HTERT RPE-1 (cell line): ENCODE results near the gene ELN.
"Not testable (repeated sequence)": the region's sequence is repeated elsewhere in the genome, so short reads cannot be mapped to it uniquely, and the experiment has no call there.

Experiments used
- in situ Hi-C: fragments of 300-500 bp; cut with MboI; formaldehyde crosslinking; loops from 4 replicates; pipeline ENCODE4 v1.14.3; 2020; ENCODE audit warnings: low sequenced_read_pairs

ELN gene

GRCh38 chr7:74027683-74028320 is at the start of gene ELN:
Gene ELN, plus strand, starts transcription at chr7:74028173. Its CDS starts 15 bp downstream, at chr7:74028188.
- in situ Hi-C loops, result no loop called here

GRCh38 chr7:73978661-73979563 is 49.1 kb upstream of the ELN start:
- in situ Hi-C loops, result no loop called here

DNA sequence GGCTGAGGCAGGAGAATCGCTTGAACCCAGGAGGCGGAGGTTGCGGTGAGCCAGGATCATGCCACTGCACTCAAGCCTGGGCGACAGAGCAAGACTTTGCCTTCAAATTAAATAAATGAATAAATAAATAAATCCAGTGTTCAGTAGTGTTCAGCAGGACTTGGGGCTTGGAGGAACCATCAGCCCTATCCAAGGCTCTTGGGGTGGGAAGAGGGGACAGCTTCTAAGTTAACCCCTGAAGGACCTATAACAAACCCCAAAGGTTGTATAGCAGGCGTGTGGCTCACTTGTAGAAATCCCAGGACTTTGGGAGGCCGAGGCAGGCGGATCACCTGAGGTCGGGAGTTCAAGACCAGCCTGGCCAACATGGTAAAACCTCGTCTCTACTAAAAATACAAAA is 48.3 kb upstream of the ELN start:
- in situ Hi-C loops, result not testable (repeated sequence)

GRCh38 chr7:73980206-73980605 is 47.8 kb upstream of the ELN start:
- in situ Hi-C loops, result no loop called here

DNA sequence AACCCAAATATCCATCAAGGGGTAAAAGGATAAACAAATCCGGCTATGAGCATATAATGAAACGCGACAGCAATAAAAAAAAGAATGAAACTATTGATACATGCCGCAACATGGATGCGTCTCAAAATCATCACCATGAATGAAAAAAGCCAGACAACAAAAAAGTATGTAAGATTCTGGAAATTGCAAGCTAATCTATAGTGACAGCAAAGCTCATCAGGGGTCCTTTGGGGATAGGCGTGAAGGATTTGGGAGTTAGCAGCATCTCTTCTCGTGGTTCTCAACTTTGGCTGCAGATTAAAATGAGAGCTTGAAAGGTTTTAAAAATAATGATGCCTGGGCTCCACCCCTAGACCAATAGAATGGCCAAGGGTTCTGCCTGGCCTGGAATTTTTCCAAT is 46.0 kb upstream of the ELN start:
- in situ Hi-C loops, result no loop called here

GRCh38 chr7:73983437-73984164 is 44.4 kb upstream of the ELN start:
- in situ Hi-C loops, result no loop called here

- in situ Hi-C loops, result no loop called here
Observed at GRCh38 chr7:73984481-73985205, 43.3 kb upstream of the ELN start.

DNA sequence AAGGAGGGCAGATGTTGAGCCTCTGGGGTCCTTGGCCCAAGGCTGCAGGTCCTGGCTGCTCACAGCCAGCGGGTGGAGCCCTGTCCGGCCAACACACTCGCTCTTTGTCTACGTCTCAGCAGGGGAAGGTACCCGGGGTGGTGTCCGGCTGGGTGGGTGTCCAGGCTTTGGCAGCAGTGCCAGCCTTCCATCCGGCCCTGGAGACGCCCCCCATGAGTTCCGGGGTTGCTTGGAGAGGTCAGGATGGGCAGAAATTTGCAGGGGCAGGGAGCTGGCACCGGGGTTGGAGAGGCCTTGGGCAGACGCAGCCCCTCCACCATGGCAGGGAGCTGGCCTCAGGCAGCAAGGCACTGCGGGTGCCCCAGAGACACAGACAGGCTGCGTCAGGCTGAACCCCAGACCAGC is 42.2 kb upstream of the ELN start:
- in situ Hi-C loops, result no loop called here

DNA sequence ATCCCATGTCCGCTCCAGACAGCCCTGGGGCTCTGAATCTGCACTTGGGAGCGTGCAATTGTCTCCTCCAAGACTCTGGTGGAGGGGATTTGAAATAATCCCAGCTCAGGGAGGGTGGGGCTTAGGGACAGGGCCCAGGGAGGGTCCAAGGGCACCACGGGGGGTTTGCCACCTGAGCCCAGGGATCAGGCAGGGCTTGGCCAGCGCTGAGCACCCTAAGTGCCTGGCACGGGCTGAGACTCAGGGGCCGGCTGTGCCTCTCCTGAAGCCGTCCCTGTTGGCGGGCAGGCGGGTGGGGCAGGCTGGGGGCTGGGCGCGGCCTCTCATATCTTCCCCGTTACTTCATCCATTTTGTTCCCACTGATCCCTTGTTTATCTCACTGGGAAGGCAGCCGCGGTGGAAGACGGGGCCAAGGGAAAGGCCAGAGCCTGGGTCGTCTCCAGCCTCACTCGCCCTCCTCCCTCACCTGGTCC is 41.8 kb upstream of the ELN start:
- in situ Hi-C loops, result no loop called here

DNA sequence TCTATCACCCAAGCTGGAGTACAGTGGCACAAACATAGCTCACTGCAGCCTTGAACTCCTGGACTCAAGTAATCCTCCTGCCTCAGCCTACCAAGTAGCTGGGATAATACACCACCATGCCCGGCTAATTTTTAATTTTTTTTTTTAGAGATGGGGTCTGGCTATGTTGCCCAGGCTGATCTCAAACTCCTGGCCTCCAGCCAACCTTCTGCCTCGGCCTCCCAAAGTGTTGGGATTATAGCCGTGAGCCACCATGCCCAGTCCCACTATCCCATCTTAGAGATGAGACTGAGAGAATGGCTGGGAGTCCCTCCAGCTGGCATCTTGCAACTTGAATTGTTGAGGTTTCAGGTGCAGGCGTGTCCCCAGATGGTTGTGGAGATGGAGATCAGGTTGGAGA is 40.7 kb upstream of the ELN start:
- in situ Hi-C loops, result no loop called here

GRCh38 chr7:73988197-73988596 is 39.8 kb upstream of the ELN start:
- in situ Hi-C loops, result no loop called here

GRCh38 chr7:73991522-73992100 is 36.4 kb upstream of the ELN start:
- in situ Hi-C loops, result no loop called here

GRCh38 chr7:73992101-73992562 is 35.8 kb upstream of the ELN start:
- in situ Hi-C loops, result no loop called here

DNA sequence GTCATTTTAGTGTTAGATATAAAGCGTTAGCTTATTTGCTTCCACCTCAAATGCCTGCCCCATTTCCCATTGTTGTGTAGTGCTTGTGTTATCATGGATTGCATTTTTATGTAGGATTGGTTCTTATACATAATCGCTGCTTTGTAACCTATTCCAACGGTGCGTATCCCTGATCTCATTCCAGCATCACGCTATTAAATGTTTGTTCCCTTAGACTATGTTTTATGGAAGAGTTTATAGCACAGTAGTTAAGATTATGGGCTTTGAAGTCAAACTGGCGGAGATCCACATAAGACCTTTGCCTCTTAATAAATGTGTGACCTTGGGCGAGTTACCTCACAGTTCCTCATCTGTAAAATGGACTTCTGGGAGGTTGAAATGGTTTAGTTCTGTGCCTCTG is 34.0 kb upstream of the ELN start:
- in situ Hi-C loops, result no loop called here

- in situ Hi-C loops, result no loop called here
Observed at GRCh38 chr7:73994761-73995160, 33.2 kb upstream of the ELN start.

DNA sequence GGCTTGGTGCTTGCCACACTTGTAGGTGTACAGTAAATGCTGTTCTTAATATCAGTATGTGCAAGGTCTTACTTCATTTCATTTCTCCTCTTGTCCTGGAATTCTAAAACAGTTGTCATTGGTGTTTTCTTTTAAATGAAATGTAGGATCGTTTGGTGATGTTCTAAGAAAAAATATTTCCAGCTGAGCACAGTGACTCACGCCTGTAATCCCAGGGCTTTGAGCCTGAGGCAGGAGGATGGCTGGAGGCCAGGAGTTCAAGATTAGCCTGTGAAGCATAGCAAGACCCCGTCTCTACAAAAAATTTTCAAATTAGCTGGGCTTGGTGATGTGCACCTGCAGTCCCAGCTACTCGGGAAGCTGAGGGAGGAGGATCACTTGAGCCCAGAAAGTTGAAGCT is 32.6 kb upstream of the ELN start:
- in situ Hi-C loops, result no loop called here

DNA sequence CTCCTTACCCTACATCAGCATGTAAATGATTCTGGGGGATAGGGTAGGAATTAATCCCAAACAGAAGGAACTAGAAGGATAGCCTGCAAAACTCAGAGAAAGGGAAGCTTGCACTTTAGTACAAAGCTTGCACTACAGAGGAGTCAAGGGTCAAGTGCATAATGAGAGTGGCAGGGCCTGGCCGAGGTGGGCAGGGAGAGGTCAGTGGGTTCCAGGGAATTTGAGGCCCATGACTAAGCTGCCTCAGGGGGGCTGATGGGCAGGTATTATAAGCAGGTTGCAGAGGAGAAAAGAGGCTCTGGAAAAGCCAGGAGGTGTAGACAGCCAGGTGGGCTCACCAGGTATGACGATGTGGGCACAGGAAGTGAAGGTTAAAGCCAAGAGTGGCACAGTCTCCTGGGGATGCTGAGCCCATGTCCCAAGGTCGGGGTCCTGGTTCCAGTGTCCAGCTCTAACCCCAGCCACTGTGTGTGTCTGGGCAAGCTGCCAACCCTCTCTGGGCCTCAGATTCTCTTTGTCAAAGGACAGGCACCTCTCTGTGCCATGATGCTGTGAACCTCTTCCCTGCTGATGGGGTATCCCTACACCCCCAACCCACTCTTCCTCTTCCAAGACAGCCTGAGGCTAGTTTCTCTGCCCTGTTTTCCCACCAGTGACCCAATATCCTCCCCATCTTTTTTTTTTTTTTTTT is 32.0 kb upstream of the ELN start:
- in situ Hi-C loops, result no loop called here

DNA sequence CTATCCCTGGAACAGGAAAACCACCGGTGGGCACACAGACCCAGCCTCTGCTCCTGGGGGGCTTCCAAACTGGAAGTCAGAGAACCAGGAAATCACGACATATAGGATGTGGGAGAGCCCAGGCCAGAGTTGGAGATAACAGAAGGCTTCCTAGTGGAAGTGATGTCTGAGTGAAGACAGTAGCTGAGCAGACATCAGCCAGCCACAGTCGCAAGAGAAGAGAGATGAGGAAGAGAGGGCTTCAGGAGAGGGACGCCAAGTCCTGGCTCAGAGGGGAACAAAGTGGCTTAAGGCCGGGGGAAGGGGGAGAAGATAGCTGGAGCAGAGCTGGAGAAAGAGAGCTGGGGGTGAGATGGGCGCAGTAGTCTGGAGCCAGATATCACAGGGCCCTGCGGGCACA is 30.9 kb upstream of the ELN start:
- in situ Hi-C loops, result no loop called here

DNA sequence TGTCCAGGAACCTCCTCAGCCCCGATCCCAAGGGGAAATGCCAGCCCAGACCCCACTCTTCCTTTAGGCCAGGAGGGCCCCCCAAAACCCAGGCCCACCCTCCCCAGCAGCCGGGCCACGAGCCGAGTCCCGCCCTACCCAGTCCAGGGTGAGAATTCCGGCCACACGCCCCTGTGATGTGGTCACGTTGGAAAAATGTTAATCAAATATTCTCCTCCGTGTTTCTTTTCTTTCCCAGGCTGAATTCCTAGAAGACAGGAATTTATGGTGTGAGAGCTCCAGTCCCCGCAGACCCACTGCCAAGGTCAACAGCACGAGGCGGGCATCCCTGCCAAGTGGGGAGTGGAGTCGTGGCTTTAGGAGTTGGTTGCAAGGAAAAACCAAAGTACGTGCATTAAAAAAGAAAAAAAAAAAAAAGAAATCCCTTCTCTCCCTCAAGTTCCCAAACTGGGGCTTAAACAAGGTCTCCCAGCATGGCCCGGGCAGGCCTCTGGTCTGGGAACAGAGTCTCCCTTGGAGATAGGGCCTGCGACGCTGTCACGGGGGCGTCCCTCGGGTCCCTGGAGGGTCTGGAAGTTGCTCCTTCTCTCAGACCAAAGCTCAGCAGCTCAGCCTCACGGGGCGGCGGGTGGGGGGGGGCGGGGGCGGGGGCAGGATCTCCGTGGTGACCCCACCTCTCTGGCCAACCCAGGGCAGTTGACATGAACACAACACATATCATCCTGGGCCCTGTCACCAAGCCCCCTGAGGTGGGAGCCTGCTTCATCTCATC is 28.1 kb upstream of the ELN start:
- in situ Hi-C loops, result no loop called here
